Medulla oblongata (tissue), 1 donor: Measurements from ENCODE around the gene FHIT.

ENCODE experiments used
- DNase-seq: peaks from one replicate; pipeline ENCODE4 v3.0.0-alpha.2; 2015; ENCODE audit errors: extremely low spot score

Gene FHIT

DNA sequence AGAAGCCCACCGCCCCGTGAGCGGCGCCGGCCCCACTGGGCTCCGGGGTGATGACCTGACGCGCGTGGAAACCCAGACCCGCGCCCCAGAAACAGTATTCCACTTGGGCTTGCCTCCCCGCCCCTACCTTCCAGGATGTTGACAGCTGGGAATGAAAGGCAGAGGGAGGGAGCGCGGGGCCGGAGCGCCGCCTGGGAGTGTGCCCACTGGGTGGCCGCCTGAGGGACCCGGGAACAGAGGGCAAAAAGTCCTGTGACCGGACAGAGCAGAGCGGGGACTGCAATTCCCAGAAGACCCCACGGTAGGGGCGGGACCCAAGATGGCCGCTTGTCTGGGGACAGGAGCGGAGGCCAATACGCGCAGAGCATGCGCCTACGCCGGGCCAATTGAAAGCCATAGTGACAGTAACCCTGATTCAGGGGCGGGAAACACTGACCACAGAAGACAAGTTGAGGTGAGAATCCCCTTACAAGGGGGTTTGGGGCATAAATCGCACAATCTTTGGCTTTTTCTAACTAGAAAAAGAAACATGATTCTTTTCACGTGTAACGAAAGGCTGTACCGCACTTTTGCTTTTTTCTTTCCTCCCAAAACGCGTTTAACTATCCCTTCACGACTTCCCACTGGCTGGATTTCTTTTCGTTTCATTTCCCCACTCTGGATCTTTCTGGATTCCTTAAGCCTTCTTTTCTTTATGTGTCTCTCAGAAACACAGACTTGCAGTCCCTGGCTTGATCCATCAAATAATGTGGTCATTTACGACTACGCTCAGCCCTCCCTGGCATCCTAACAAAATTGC, at the start of gene FHIT:
Gene FHIT, minus strand, starts transcription at position 279 of the 799 bp plus-strand sequence.
- DNase-seq = peak; percentile 98

DNA sequence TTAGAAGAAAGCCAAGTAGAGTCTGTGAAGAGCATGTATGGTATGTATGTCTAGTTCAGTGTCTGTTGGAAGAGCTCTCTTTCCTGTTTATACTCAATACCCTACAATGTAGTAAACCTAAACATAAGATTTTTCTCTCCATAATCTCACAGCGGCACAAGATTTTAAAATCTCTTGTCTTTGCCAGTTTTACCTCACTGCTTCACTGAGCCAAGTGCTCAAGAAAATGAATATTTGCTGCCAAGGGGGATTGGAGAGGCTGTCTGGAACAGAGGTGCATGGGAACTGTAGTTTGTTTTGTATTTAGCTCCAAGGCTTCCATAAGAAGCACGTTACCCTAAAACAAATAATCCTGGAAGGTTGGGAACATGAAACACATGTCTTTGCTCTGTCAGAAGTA, 49.5 kb upstream of the FHIT start:
- no peak for DNase-seq

DNA sequence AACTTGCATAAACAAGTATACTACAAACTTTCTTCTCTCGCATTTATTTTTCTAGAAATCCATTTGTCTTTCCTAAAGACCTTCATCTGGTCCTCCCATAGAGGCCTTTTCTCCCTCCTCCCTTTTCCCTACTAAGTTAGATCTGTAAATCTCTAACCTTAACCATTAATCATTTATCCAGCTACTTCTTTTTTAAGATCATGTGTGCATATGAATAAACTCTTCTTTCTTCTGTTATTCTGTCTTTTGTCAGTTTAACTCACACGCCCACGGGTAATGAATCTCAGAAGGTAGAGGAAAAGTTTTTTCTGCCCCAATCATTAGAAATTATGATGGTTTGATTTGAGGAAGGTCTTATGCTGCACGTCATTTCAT, 48.7 kb upstream of the FHIT start:
- DNase-seq = no peak

DNA sequence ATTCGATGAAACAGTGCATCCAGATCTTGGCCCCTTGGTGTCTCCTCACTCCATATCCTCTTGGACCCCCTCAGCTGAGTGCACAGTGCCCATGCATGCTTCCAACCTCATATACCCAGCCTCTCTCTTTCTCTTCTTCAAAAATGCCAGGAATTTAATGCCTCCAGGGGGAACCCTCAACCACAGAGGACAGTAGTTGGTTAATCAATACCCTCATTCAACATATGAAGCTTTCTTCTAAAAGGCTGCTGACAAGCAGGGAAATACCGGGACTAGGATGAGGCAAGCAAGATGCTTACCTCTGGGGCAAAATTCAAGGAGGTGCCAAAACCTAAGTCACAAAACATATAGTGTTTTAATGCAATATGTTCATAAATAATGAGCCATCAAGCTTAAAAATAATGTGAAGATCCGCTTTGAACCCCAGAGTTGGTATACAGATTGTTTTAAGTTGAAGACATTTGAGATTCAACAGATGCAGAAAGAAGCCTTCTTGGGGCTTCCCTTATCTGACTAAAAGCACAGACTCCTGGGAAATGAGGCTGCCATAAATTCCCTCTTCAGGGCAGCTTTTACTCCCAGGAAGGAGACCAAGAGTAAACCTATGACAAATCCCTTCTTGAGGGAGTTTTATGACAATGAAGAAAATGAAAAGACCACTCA, 48.2 kb upstream of the FHIT start:
- DNase-seq = no peak

DNA sequence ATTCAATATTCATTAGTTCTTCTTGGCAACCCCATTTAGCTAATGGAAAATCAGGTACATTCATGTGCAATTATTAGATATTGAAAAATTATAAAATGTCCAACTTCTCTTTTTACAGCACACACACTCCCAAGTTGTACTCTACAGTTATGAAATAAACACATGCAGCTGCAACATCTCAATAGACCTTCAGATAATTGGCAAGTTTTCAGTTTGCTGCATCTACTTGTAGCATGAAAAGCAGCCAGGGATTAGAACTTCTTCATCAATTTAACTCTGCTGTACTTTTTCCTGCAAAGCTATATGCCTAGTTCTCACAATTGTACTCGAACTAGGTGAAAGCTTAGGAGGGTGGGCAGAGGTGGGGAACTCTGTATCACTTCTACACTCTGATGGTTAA, 46.6 kb upstream of the FHIT start:
- no peak for DNase-seq

DNA sequence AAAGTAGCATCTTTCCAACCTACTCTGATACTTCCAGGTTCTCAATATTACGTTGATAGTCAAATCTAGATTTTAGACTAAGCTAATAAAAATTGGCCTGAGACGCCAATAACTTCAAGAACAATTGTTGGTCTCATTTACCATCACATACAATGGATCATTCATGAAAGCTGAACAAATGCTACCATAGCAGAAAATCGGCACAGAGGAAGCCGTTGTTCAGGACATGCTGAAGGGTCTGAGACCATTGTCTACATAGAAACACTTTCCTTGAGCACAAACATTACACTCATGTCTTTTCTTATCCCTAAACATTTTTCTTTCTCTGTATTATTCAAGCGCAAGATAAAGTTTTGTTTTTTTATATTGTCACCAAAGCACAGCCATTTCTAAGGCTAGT, 37.2 kb upstream of the FHIT start:
- peak; percentile 88 for DNase-seq

DNA sequence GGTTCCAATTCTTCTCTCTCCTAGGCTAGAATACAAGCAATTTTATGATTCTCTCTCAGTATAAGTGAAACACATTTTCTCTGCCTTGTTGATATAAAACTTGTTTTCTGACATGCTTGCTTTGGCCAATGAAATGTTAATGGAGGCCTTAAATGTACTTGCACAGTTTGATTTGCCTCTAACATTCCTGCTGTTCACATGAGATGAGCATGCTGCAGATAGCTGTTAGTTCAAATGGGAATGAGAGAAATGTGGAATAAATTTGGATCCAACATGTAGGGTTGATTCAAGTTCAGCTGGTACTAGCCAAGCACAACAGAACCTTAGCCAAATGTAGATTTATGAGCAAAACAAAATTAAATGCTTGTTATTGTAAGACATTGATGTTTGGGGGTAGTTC, 32.6 kb upstream of the FHIT start:
- DNase-seq = no peak

DNA sequence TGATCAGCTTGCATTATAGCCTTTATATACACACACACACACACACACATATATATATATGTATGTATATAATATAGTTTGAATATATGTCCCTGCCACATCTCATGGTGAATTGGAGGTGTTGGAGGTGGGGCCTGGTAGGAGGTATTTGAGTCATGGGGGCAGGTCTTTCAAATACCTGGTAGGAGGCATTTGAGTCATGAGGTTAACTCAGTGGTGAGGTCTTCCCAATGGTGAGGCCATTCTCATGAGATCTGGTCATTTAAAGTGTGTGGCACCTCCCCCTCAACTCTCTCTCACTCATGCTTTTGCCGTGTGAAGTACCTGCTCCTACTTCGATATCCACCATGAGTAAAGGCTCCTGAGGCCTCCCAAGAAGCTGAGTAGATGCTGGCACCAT, 27.5 kb upstream of the FHIT start:
- DNase-seq = no peak

DNA sequence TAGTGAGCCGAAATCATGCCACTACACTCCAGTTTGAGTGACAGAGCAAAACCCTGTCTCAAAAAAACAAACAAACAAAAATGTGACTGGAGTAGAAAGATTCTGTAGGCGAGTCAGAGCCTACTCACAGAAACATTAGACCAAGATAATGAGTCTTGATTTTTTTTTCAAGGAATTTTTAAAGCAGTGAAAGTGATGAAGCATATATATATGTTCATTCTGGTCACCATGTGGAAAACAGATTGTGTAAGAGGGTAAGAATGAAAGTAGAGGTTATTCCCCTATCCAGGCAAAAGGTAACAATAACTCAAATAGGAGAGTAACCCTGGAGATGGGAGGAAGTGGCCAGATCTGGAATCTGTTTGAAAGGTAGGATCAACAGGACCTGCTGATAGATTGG, 26.2 kb upstream of the FHIT start:
- DNase-seq = no peak

DNA sequence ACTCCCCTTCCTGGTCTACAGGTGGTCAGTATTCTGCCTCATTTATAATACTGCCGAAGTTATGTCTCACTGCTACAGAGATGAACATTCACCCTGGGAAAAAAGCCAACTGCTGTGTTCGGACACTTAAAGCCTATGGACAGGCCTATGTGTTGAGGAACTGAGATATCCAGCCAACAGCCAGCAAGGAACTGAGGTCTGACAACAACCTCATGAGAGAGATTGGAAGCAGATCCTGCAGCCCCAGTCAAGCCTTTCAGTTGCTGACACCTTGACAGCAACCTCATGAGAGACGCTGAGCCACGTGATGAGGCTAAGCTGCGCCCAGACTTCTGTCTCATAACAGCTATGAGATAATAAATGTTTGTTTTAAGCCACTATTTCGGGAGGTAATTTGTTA, 18.2 kb upstream of the FHIT start:
- DNase-seq = no peak

DNA sequence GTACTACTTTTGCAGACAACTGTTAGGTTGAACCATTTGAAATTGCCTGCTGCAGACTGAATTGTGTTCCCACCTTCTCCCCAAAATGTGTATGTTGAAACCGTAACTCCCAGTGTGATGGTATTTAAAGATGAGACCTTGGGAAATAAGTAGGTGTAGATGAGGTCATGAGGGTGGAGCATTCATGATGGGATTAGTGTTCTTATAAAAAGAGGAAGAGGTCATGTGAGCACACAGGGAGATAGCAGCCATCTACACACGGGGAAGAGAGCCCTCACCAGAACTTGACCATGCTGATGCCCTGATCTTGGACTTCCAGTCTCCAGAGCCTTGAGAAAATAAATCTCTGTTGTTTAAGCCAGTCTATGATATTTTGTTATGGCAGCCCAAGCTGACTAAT, 17.4 kb upstream of the FHIT start:
- DNase-seq = no peak

DNA sequence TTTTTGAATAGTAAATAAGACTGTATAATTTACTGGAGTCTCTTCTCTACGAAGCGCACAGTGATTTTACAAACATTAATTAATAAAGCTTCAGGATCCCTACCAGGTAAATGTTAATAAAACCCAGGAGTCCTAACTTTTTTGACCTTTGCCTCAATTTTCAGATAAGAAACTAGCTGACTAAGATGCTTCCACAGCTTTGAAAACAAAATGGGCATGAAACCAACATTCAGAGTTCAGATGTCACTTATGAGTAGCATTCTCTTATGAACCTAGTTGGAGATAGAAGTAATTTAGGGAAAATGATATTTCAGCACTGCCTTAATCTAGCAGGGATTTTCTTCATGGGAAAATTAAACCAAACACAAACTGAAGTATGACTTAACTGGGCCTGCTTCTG, 13.0 kb upstream of the FHIT start:
- no peak for DNase-seq

DNA sequence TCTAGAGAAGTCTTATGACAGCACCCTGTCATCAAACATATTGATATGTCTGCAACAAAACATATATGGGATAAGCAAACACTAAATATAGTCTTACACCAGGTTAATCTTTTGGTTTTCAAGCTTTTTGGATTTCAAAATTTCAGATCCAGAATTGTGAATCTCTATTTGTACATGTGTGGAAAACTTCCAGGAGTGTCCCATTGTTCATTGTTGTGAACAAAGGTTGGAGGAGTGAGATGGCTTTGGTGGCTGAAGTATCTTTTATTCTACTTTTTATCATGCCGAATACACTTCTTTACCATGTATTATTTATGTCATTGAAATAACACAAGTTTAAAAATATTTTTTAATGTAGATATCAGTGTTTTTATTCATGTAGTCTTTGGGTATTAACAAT, 5.9 kb upstream of the FHIT start:
- DNase-seq = peak; percentile 43

DNA sequence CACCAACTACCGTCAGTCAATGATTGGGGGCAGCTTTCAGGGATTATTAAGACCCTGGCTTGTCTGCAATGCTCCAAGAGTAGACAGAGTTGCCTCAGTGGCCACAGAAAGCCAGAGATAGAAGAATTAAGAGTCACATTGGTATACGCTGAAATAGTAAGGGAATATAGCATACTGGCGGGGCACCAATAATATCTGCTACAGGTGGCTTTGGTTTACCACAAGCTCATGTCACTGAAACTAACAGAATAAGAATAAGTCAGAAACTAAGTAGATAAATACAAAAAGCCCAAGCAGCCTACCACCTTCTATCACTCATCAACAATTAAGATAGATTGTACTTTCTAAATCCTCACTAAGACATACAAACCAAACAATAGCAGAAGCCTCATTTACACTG, 2.5 kb upstream of the FHIT start:
- no peak for DNase-seq

DNA sequence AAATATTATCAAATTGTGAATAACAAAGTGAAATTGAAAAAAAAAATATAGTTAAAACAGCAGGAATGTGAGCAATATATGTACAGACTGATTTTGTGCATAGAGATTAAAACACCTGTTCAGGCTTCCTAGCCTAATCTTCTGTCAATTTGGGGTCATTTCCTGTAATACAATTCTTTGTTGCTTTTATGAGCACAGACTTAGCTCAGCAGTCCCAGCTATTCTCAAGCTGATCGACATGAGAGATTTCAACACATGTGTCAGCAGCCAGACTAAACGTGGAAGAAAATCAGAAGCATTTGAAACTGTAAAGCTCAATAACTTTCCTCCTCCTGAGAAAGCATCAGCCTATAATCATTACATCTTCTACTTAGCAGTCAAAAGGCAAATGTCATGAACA, 1.6 kb upstream of the FHIT start:
- DNase-seq = no peak

DNA sequence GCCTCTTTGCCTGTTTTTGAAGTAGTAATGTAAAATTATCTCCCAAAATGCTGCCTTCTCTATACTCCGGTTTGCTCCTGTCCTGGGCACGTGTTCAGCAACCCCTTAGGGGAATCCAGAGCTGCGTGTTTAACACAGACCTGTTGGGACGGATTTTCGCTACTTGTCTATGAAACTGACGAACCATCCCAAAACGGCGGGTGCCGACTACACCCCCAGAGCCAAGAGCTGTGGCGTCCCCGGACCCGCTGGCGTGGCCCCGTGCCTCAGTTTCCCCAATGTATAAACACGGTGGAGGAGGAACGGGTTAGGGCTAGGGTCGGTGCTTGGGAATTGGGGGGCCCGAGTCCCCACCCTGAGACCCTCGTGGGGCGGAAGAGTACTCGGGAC, 473 bp downstream of the FHIT start:
- peak; percentile 55 for DNase-seq

DNA sequence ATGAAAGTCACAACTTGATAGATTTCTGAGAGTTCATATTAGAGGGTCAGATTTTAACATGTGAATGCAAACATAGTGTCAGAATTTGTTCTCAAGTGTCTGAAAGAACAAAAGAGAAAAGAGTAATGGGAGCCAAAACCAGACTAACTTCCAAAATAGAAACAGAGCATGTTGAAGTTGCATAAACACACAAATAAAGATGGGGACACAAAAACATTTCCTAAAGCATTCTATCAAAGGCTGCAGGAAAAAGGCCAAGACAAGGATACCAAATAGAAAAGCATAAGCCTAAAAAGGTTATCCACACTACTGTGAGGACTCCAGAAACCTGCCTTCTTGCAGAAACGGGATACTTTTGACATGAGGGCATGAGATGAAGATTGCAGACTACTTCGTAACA, 2.8 kb downstream of the FHIT start:
- DNase-seq = no peak

DNA sequence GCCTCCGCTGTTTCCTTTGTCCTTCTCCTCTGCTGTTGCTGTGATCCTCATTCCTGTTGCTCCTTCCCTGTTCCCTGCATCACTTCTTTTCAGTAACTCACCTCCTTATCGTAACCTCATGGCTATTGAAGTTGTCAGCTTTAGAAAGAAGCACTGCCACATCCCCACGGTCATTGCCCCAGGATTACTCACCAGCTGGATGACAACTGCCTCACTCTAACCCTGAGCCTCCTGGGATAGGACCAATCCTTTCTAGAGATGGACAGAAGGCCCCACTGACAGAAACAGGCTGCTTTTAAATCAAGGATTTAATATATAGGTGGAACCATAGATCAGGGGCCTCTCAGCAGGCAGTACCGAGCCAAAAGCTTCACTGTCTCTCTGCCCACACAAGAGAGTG, 4.1 kb downstream of the FHIT start:
- no peak for DNase-seq

DNA sequence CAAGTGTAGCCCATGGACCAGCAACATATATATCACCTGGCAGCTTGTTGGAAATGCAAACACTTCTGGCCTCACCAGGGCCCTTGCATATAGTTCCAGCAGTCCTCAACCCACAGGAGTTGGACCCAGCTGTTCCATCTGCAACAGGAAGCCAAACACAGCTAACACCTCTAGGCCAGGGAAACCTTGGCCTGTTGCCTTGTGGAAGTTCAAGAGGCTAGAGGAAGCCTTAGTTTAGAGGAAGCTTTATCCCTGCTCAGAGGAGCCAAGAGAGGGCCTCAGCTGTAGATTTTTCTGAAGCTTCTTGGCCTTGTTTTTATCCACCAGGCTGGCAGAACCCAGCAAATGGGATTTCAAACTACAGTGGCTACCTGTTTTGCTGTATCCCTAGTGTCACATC, 11.4 kb downstream of the FHIT start:
- no peak for DNase-seq

DNA sequence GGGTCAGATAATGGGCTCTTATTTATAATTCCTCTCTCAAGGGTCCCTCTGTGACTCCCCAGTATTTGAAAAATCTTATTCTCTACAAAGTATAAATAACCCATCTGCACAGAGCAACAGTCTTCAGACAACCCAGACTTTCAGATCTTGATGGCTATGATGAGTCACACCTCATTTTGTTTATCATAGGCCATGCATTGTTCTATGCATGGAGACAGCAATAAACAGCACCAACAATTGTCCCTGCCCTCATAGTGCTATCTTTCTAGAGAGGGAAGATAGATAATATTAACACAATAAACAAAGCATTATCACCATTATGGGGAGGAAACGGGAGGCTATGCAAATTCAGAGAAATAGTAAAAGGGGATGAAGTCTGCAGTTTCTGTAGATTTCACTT, 13.4 kb downstream of the FHIT start:
- DNase-seq = no peak

DNA sequence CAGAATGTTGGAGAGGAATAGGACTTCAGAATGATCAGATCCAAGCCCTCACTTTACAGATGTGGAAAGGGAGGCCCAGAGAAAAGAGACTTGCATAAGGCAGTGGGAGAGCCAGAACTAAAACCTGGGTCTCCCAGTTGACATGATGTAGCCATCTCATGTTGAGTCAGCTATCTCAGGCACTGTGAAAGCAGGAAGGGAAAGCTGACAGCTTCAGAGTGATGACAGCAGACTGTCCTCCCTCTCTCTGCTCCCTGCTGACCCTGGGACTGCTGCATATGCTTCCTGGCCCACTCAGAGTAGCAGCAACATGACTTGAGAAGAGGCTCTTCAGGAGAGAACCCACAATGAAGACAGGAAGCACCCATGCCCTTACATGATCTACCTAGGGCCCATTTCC, 14.7 kb downstream of the FHIT start:
- DNase-seq = no peak

DNA sequence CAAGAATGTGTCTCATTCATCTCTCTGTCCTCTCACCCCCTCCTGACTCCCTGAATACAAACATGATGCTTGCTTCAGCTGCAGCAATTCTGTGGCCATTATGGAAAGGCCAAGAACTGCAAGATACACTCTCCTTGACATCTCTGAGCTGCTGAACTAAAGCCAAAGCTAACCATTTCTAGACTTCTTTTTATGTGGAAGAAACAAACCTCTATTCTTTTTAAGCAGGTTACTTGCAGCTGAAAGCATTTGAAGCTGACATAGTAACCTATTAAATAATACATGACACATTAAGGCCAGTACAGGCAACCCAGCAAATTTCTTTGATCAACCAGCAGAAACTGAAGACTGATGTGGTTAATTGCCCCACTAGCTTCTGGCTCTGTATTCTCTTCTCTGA, 17.5 kb downstream of the FHIT start:
- no peak for DNase-seq

DNA sequence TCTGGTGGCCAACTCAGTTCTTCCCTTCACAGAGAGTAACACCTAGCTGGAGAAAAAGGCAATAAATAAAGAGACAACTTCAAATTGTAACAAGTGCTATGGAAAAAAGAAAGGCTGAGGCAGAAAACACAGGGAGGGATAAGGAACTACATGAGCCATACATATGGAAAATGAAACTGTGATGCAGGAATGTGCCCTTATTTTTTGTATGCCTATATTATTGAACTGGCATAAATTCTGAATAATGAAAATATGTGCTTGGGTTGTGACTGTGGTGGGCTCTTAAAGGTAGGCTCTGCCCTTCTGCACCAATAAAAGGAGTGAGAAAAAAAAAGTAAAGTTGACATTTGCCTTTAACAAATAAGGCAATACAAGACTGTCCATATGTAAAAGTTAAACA, 19.6 kb downstream of the FHIT start:
- no peak for DNase-seq

DNA sequence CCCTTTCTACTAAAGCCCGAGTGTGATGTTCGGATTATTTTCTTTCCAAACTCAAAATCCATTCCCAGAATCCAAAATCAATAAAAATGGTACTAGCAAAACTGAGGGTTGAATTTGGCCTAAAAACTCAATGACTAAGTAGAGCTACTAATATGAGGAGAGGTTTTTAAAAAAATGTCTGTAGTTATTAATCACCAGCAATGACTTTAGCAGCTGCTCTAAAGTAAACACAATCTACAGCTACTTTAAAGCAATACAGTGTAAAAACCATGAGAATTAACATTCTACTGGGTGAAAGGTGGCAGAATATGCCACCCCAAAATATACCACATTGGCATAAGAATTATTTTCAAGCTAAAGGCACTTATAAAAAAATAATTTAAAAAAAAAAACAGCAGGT, 23.5 kb downstream of the FHIT start:
- no peak for DNase-seq
